KOPT-K1 (cell line): Measurements from ENCODE around the gene CCL3.

Experiments used
- H3K27ac ChIP-seq: fragments of 200-600 bp; sonication (generic); 2 replicates; pipeline ENCODE4 v1.5.1; 2016; ENCODE audit warnings: antibody characterized with exemption, mild to moderate bottlenecking, low read depth, low read length; ENCODE audit not compliant: poor library complexity, severe bottlenecking
- H3K36me3 ChIP-seq: fragments of 200-600 bp; sonication (generic); 2 replicates; pipeline ENCODE4 v1.5.1; 2017; ENCODE audit warnings: antibody characterized with exemption, mild to moderate bottlenecking, low read length, moderate library complexity; ENCODE audit not compliant: insufficient read depth
- H3K9me3 ChIP-seq: fragments of 200-600 bp; sonication (generic); 2 replicates; pipeline ENCODE4 v1.5.1; 2017; ENCODE audit warnings: antibody characterized with exemption, low read length, mild to moderate bottlenecking; ENCODE audit not compliant: insufficient read depth, poor library complexity, severe bottlenecking

Gene CCL3

GRCh38 chr17:36055171-36055570 lies 34.8 kb downstream of the CCL3 start:
- H3K9me3 ChIP-seq = no peaks in the 10 kb centered on the region
- no peaks in the 10 kb centered on the region for H3K36me3 ChIP-seq
- H3K27ac ChIP-seq = no peak overlapping the region

DNA sequence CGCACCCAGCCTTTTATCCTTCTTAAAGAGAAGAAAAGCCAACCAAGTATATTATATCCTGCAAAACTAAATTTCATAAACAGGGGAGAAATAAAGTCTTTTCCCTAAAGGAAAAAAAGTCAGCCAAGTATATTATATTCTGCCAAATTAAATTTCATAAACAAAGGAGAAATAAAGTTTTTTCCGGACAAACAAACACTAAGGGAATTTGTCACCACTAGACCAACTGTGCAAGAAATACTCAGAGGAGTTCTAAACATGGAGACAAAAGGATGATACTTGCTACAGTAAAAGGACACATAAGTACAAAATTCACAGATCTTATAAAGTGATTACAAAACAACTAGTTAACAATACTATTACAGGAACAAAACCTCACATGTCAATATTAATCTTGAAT lies 40.3 kb downstream of the CCL3 start:
- Histone ChIP-seq H3K27ac (no peak overlapping the region), H3K36me3 (no peaks in the 10 kb centered on the region), H3K9me3 (peaks cover 11% of the 10 kb centered on the region)

GRCh38 chr17:36048066-36048465 lies 41.9 kb downstream of the CCL3 start:
- Histone ChIP-seq H3K9me3 (peaks cover 11% of the 10 kb centered on the region), H3K27ac (no peak overlapping the region), H3K36me3 (no peaks in the 10 kb centered on the region)
